ENCODE results near the gene PALLD. TPM values are rescaled to one million over a fixed set of nuclear protein-coding genes. Genes with fewer than 3 reads are reported as not detected.
"Not testable (repeated sequence)": the region's sequence is repeated elsewhere in the genome, so short reads cannot be mapped to it uniquely, and the experiment has no call there.

The PALLD gene
- total RNA-seq, 4 donors from 2014 or later = 1,903 to 3,507 (median 2,130) TPM

- DNase-seq (ENCODE audit: extremely low spot score) = no peak
- intact Hi-C loops (cut with DNase I) = no loop called here
- H3K9me3 ChIP-seq = peaks cover 0 to 66% (median 49%) of the 10 kb centered on the region in 4 donors
These were observed 436.6 kb downstream of the PALLD start for GRCh38 chr4:168933423-168933822.

GRCh38 chr4:168937473-168937872 is 440.6 kb downstream of the PALLD start:
- peaks cover 0 to 60% (median 35%) of the 10 kb centered on the region in 4 donors for H3K9me3 ChIP-seq
- H3K27ac ChIP-seq (replicated peaks in 1 of 4); H3K36me3 ChIP-seq; intact Hi-C loops (cut with DNase I); H3K4me1 ChIP-seq; H3K27me3 ChIP-seq; DNase-seq (ENCODE audit: extremely low spot score); H3K4me3 ChIP-seq: not testable (repeated sequence)
- whole genome bisulfite sequencing = 92% methylated on average over 3 of the region's 3 CpGs

More at GRCh38 chr4:168933423-168933822, 436.6 kb downstream of the PALLD start:
- no peaks in the 10 kb centered on the region for H3K4me1 ChIP-seq
- H3K36me3 ChIP-seq = peaks cover 0 to 20% (median 14%) of the 10 kb centered on the region in 4 donors
- H3K27ac ChIP-seq (replicated peaks in 1 of 4) = no peak overlapping the region
- no peak overlapping the region for H3K4me3 ChIP-seq
- TF ChIP-seq CTCF (IDR thresholded peaks at IDR 0.05) = no peak
- no peak for TF ChIP-seq POLR2AphosphoS5 (IDR thresholded peaks at IDR 0.05)
- no peak for TF ChIP-seq EP300 (IDR thresholded peaks at IDR 0.05)
- no peak for TF ChIP-seq POLR2A (IDR thresholded peaks at IDR 0.05; ENCODE audit: low read depth)
- no peaks in the 10 kb centered on the region for H3K27me3 ChIP-seq

GRCh38 chr4:168942985-168943384 is 446.1 kb downstream of the PALLD start:
- TF ChIP-seq CTCF (IDR thresholded peaks at IDR 0.05) = peak; percentile 41 to 74 (median 53)
- TF ChIP-seq POLR2A (IDR thresholded peaks at IDR 0.05; ENCODE audit: low read depth) = no peak
- intact Hi-C loops (cut with DNase I) = loop anchor here (10.0 kb wide), 1 partner anchor 428 kb away; no protein-coding TSS in a partner anchor
- 79% methylated on average over 3 of the region's 3 CpGs for WGBS

GRCh38 chr4:168945291-168945690 is 448.4 kb downstream of the PALLD start:
- no peak overlapping the region for H3K27ac ChIP-seq (replicated peaks in 1 of 4)
- H3K4me3 ChIP-seq = no peak overlapping the region
- no peaks in the 10 kb centered on the region for H3K4me1 ChIP-seq
- no peaks in the 10 kb centered on the region for H3K27me3 ChIP-seq
- no peak for DNase-seq (ENCODE audit: extremely low spot score)
- intact Hi-C loops (cut with DNase I) = loop anchor here (10.0 kb wide), 1 partner anchor 430 kb away; no protein-coding TSS in a partner anchor
- TF ChIP-seq POLR2A (IDR thresholded peaks at IDR 0.05; ENCODE audit: low read depth) = no peak
- no peak for TF ChIP-seq EP300 (IDR thresholded peaks at IDR 0.05)
- TF ChIP-seq POLR2AphosphoS5 (IDR thresholded peaks at IDR 0.05) = no peak
- no peak for TF ChIP-seq CTCF (IDR thresholded peaks at IDR 0.05)
- 51% methylated on average over 2 of the region's 2 CpGs for WGBS
- H3K36me3 ChIP-seq = no peaks in the 10 kb centered on the region
- H3K9me3 ChIP-seq = no peaks in the 10 kb centered on the region

More at GRCh38 chr4:168942985-168943384, 446.1 kb downstream of the PALLD start:
- no peak for DNase-seq (ENCODE audit: extremely low spot score)
- peaks cover 0 to 15% (median 9%) of the 10 kb centered on the region in 4 donors for H3K9me3 ChIP-seq
- H3K27me3 ChIP-seq = no peaks in the 10 kb centered on the region
- no peaks in the 10 kb centered on the region for H3K4me1 ChIP-seq
- no peak overlapping the region for H3K27ac ChIP-seq (replicated peaks in 1 of 4)
- H3K4me3 ChIP-seq = no peak overlapping the region
- H3K36me3 ChIP-seq = no peaks in the 10 kb centered on the region

GRCh38 chr4:168952821-168953246 is 456.0 kb downstream of the PALLD start:
- H3K36me3 ChIP-seq; H3K4me3 ChIP-seq; intact Hi-C loops (cut with DNase I); H3K27me3 ChIP-seq; H3K4me1 ChIP-seq; DNase-seq (ENCODE audit: extremely low spot score); H3K9me3 ChIP-seq; H3K27ac ChIP-seq (replicated peaks in 1 of 4): not testable (repeated sequence)
- WGBS = 93% methylated on average over 3 of the region's 3 CpGs

GRCh38 chr4:168955674-168956073 is 458.8 kb downstream of the PALLD start:
- DNase-seq (ENCODE audit: extremely low spot score) = no peak
- Histone ChIP-seq H3K4me3 (no peak overlapping the region), H3K4me1 (peaks cover 0 to 6% (median 0%) of the 10 kb centered on the region in 4 donors), H3K27me3 (no peaks in the 10 kb centered on the region), H3K27ac (replicated peaks in 1 of 4) (no peak overlapping the region), H3K9me3 (no peaks in the 10 kb centered on the region), H3K36me3 (no peaks in the 10 kb centered on the region)
- TF ChIP-seq POLR2AphosphoS5 (IDR thresholded peaks at IDR 0.05) (no peak), CTCF (IDR thresholded peaks at IDR 0.05) (no peak), POLR2A (IDR thresholded peaks at IDR 0.05; ENCODE audit: low read depth) (no peak), EP300 (IDR thresholded peaks at IDR 0.05) (no peak)
- intact Hi-C loops (cut with DNase I) = no loop called here
- 80% methylated on average over 2 of the region's 2 CpGs for WGBS
